Body of pancreas (tissue), 4 donors: ENCODE measurements around the gene ASXL3. TPM values are rescaled to one million over a fixed set of nuclear protein-coding genes. Genes with fewer than 3 reads are reported as not detected.

Experiments
- ATAC-seq: fragments of 150-250 bp; one replicate; pipeline ENCODE4 v1.9.1; 2016
- DNase-seq, 4 donors: peaks; one replicate each; pipeline ENCODE4 v3.0.0-alpha.2; 2019
- H3K27ac ChIP-seq, 4 donors: fragments of 200-600 bp; sonication (generic); 1 replicate in 3 of 4; 2 replicates in 1 of 4; pipeline versions ENCODE4 v1.5.1 to v1.6.1; 2016 to 2019; ENCODE audit warnings: mild to moderate bottlenecking in 1 of 4, mixed read lengths in 1 of 4, moderate library complexity in 1 of 4
- H3K27me3 ChIP-seq, 2 donors: fragments of 200-600 bp; sonication (generic); one replicate each; pipeline ENCODE4 v1.6.0; 2016; ENCODE audit warnings: mild to moderate bottlenecking in 1 of 2
- H3K36me3 ChIP-seq, 2 donors: fragments of 200-600 bp; sonication (generic); replicated peaks in 1 of 2; 2 replicates each; pipeline ENCODE4 v1.5.1; 2016; ENCODE audit warnings: low read depth in 2 of 2; ENCODE audit not compliant: insufficient read depth in 1 of 2
- H3K4me1 ChIP-seq: fragments of 200-600 bp; sonication (generic); one replicate; pipeline ENCODE4 v1.6.0; 2016
- H3K4me3 ChIP-seq, 2 donors: fragments of 200-600 bp; sonication (generic); 1 replicate in 1 of 2; 2 replicates in 1 of 2; pipeline ENCODE4 v1.5.1; 2016 to 2019
- H3K9me3 ChIP-seq, 3 donors: fragments of 200-600 bp; sonication (generic); 1 replicate in 2 of 3; 2 replicates in 1 of 3; pipeline ENCODE4 v1.5.1; 2016
- POLR2A ChIP-seq, 3 donors: fragments of 450-650 bp; IDR thresholded peaks; one replicate each; pipeline ENCODE4 v1.6.1; 2016; ENCODE audit warnings: antibody characterized with exemption in 3 of 3, mild to moderate bottlenecking in 2 of 3
- WGBS, 2 donors: methylation state at CpG; one replicate each; pipeline ENCODE4 v1.1.5; 2017; 5-methylcytosine and 5-hydroxymethylcytosine counted together
- intact Hi-C: fragments of 100-400 bp; cut with DNase I; formaldehyde crosslinking; loops from one replicate; pipeline ENCODE4 v1.15.1; 2023
- total RNA-seq, 2 donors: library from RNA; depleted of rRNA; stranded (reverse); fragments of >200 nt; gene quantifications; one replicate each; pipeline ENCODE4 v1.1.0, GENCODE V29; 2016
- TF ChIP-seq, protein P1 (sequence below), 7 experiments: fragments of 450-650 bp in 4 of 7; fragments of 200-600 bp in 3 of 7; sonication (generic) in 3 of 7; IDR thresholded peaks; one replicate each; pipeline ENCODE4 v1.5.1; 2016 to 2019; ENCODE audit warnings: antibody characterized with exemption in 7 of 7

ASXL3 gene
- total RNA-seq, 2 donors from 2014 or later, result 1.3 to 3.6 TPM

DNA sequence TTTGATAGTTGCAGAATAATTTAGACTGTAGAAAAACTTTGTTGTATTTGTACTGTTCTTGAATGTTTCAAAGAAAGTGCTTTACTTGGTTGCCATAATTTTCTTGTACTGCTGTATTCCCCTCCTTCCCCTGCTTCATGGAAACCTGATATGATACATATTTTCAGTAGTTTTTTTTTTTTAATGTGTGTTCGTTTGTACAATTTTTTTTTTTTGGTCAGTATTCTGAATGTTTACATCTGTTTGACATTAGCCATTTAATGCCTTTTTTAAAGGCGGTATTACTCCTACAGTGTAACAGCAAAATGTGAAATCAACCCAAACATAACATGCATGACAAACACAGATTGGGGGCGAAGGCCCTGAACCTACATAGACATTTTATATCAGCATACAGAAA, 172.3 kb downstream of the ASXL3 start:
- TF ChIP-seq, protein P1, sequence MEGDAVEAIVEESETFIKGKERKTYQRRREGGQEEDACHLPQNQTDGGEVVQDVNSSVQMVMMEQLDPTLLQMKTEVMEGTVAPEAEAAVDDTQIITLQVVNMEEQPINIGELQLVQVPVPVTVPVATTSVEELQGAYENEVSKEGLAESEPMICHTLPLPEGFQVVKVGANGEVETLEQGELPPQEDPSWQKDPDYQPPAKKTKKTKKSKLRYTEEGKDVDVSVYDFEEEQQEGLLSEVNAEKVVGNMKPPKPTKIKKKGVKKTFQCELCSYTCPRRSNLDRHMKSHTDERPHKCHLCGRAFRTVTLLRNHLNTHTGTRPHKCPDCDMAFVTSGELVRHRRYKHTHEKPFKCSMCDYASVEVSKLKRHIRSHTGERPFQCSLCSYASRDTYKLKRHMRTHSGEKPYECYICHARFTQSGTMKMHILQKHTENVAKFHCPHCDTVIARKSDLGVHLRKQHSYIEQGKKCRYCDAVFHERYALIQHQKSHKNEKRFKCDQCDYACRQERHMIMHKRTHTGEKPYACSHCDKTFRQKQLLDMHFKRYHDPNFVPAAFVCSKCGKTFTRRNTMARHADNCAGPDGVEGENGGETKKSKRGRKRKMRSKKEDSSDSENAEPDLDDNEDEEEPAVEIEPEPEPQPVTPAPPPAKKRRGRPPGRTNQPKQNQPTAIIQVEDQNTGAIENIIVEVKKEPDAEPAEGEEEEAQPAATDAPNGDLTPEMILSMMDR (IDR thresholded peaks at IDR 0.05), result no peak
- no peak for TF ChIP-seq POLR2A (IDR thresholded peaks at IDR 0.05)
- ATAC-seq (no peak), DNase-seq (no peak)
- Histone ChIP-seq H3K4me3 (no peak overlapping the region), H3K27ac (no peak overlapping the region), H3K27me3 (no peaks in the 10 kb centered on the region), H3K4me1 (peaks cover 6% of the 10 kb centered on the region), H3K36me3 (no peaks in the 10 kb centered on the region), H3K9me3 (no peaks in the 10 kb centered on the region)
- intact Hi-C loops, result no loop called here
- 60 to 65% methylated on average over 3 of the region's 3 CpGs for WGBS, 2 donors

DNA sequence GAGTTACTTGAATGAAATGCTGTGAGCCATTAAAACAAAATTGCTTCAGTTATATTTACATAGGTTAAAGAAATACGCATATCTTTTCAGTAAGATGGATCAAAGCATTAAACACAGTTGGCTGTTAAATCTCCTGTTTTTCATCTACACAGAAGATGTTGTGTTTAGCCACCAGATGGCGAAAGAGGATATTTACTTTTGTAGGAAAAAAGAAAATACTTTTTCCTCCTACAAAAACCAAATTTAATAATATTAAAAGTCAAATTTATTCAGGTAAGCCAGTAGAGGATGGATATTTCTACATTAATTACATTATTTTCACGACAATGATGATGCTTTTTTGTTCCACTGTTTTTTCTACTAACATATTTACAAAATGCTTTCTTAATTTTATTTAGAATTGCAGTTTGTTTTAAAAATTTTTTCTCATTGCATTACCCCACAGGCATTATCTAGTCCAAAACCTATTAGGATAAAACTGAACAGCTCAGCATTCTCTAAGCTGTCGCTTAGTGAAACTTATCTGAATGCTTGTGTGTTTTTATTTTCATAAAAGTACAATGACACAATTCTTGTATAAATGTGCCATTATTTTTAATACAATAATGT, 173.7 kb downstream of the ASXL3 start:
- intact Hi-C loops, result no loop called here

DNA sequence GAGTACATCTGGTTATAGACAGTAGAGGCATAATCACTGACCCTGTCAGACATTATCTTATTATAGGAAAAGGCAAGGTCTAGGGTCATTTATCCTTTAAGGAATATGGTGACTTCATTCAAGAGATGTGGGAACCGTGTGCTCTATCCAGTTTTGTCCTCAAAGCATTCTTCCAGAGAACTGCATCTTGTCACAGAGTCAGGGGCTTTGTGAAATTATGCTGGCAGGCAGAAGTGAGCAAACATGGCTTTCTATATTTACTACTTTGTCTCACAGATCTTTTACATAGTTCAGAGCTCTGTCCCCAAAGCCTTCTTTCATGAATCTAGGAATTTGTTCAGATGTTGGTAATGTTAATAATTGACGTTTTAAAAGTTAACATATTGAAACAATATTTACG, 177.4 kb downstream of the ASXL3 start:
- Histone ChIP-seq H3K36me3 (no peaks in the 10 kb centered on the region), H3K9me3 (no peaks in the 10 kb centered on the region), H3K27ac (no peak overlapping the region), H3K4me1 (peaks cover 16% of the 10 kb centered on the region), H3K27me3 (no peaks in the 10 kb centered on the region), H3K4me3 (no peak overlapping the region)
- 17 to 20% methylated on average over 3 of the region's 3 CpGs for WGBS, 2 donors
- ATAC-seq (no peak), DNase-seq (no peak)
- TF ChIP-seq POLR2A (IDR thresholded peaks at IDR 0.05), result no peak
- TF ChIP-seq, protein P1 (IDR thresholded peaks at IDR 0.05), result no peak
- intact Hi-C loops, result no loop called here

More for the DNA sequence above, 173.7 kb downstream of the ASXL3 start:
- no peaks in the 10 kb centered on the region for H3K36me3 ChIP-seq
- DNase-seq, result no peak
- no peak overlapping the region for H3K4me3 ChIP-seq
- peaks cover 16% of the 10 kb centered on the region for H3K4me1 ChIP-seq
- WGBS, 2 donors, result 22 to 25% methylated on average over 4 of the region's 4 CpGs
- no peaks in the 10 kb centered on the region for H3K9me3 ChIP-seq
- TF ChIP-seq, protein P1 (IDR thresholded peaks at IDR 0.05), result peak; percentile 31 to 62 (median 50)
- TF ChIP-seq POLR2A (IDR thresholded peaks at IDR 0.05), result no peak
- no peaks in the 10 kb centered on the region for H3K27me3 ChIP-seq
- ATAC-seq, result no peak
- no peak overlapping the region for H3K27ac ChIP-seq

DNA sequence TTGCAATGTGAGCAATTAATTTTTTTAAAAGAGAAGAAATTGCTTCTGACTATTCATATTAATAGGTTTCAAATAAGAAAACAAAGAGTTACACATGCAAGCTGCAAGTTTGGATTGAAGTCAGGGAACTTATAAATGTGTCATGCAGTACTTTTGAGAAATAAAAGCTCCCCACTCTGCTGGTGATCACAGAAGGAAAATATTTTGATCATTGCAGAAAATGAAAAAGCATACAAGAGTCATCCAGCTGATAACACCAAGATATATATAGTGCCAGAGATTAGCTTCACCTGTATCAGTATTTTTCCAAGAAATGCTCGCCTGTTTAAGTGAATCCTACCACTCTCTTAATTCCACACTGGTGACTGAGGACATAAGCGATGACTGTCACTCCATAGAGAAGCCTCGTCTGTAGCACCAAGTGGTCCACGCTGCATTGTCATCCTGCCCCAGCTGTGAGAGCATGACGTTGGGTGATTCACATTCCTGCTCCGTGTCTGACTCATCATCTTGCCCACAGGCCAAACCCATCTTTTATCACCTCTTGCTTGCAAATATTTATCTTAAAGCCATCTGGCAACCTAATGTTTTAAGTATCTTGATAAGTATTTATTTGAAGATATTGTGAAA, 178.0 kb downstream of the ASXL3 start:
- no peak for TF ChIP-seq POLR2A (IDR thresholded peaks at IDR 0.05)
- TF ChIP-seq, protein P1 (IDR thresholded peaks at IDR 0.05), result no peak
- Histone ChIP-seq H3K36me3 (no peaks in the 10 kb centered on the region), H3K27me3 (no peaks in the 10 kb centered on the region), H3K27ac (no peak overlapping the region), H3K4me3 (no peak overlapping the region), H3K4me1 (peaks cover 16% of the 10 kb centered on the region), H3K9me3 (no peaks in the 10 kb centered on the region)
- ATAC-seq (no peak), DNase-seq (peak in 1 of 4 donors; percentile 35)
- 48 to 50% methylated on average over 6 of the region's 6 CpGs for WGBS, 2 donors
- intact Hi-C loops, result no loop called here

DNA sequence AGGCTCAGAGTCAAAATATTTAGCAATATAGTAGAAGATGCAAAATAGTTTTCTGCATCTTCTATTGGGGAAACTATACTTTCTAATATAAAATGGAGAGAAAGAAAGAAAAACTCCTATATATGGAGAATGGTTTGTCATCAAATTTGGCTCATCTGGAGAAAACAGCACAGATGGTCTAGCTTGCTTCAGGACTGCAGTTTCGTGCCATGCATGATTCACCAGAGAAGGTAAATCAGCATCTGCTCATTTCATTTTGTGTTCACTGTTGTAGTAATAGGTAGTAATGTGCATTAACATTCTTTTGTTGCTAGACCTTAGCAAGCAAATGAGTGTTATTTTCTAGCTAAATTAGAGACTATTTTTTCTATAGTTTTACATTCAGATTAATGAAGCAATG, 179.0 kb downstream of the ASXL3 start:
- intact Hi-C loops, result no loop called here
- TF ChIP-seq, protein P1 (IDR thresholded peaks at IDR 0.05), result no peak
- TF ChIP-seq POLR2A (IDR thresholded peaks at IDR 0.05), result no peak
- no peak for ATAC-seq
- Histone ChIP-seq H3K27ac (no peak overlapping the region), H3K36me3 (no peaks in the 10 kb centered on the region), H3K4me3 (no peak overlapping the region), H3K4me1 (peaks cover 11% of the 10 kb centered on the region), H3K9me3 (no peaks in the 10 kb centered on the region), H3K27me3 (no peaks in the 10 kb centered on the region)
- DNase-seq, result no peak
- 79 to 95% methylated on average over 1 of the region's 1 CpG for whole genome bisulfite sequencing, 2 donors
